Glomerular endothelial cell (primary cell): ENCODE measurements around the gene MMP14. TPM values are rescaled to one million over a fixed set of nuclear protein-coding genes. Genes with fewer than 3 reads are reported as not detected.
"Not testable (repeated sequence)": the region's sequence is repeated elsewhere in the genome, so short reads cannot be mapped to it uniquely, and the experiment has no call there.

Experiments used
- DNase-seq: peaks from one replicate; pipeline ENCODE4 v3.0.0-alpha.2; 2011; ENCODE audit warnings: low read depth, low spot score; ENCODE audit errors: extremely low read depth
- total RNA-seq: library from RNA; depleted of rRNA; stranded (reverse); fragments of >200 nt; gene quantifications from 2 replicates; pipeline ENCODE4 v1.2.3, GENCODE V29; 2015

The MMP14 gene
- total RNA-seq, result 630 and 804 TPM in 2 replicates

GRCh38 chr14:22836301-22837113 lies at the start of gene MMP14:
TSS of gene MMP14 (plus strand) at chr14:22836585. CDS start at chr14:22836818, 233 bp downstream.
- no peak for DNase-seq

- no peak for DNase-seq
These were observed 49.7 kb upstream of the MMP14 start for GRCh38 chr14:22786685-22787084.

GRCh38 chr14:22791301-22791700 lies 45.1 kb upstream of the MMP14 start:
- DNase-seq, result no peak

GRCh38 chr14:22792158-22792557 lies 44.2 kb upstream of the MMP14 start:
- no peak for DNase-seq

GRCh38 chr14:22793550-22793949 lies 42.8 kb upstream of the MMP14 start:
- not testable (repeated sequence) for DNase-seq

- DNase-seq, result no peak
These were observed 42.4 kb upstream of the MMP14 start for GRCh38 chr14:22793976-22794375.

- no peak for DNase-seq
These were observed 41.8 kb upstream of the MMP14 start for GRCh38 chr14:22794551-22794951.

- no peak for DNase-seq
These were observed 40.2 kb upstream of the MMP14 start for GRCh38 chr14:22796087-22796707.

GRCh38 chr14:22797017-22797917 lies 39.1 kb upstream of the MMP14 start:
- no peak for DNase-seq

- DNase-seq, result no peak
These were observed 37.9 kb upstream of the MMP14 start for GRCh38 chr14:22798528-22798927.

- no peak for DNase-seq
These were observed 36.0 kb upstream of the MMP14 start for GRCh38 chr14:22800346-22800745.

GRCh38 chr14:22801716-22802115 lies 34.7 kb upstream of the MMP14 start:
- DNase-seq, result no peak

- no peak for DNase-seq
These were observed 33.3 kb upstream of the MMP14 start for GRCh38 chr14:22802860-22803686.

GRCh38 chr14:22803687-22803974 lies 32.8 kb upstream of the MMP14 start:
- no peak for DNase-seq

- DNase-seq, result not testable (repeated sequence)
These were observed 31.1 kb upstream of the MMP14 start for GRCh38 chr14:22805235-22805634.

GRCh38 chr14:22807432-22808087 lies 28.8 kb upstream of the MMP14 start:
- DNase-seq, result no peak

GRCh38 chr14:22808388-22809209 lies 27.8 kb upstream of the MMP14 start:
- DNase-seq, result no peak

GRCh38 chr14:22811722-22812121 lies 24.7 kb upstream of the MMP14 start:
- no peak for DNase-seq

- DNase-seq, result no peak
These were observed 23.6 kb upstream of the MMP14 start for GRCh38 chr14:22812744-22813143.
